ENCODE results near the gene GNMT. TPM values are rescaled to one million over a fixed set of nuclear protein-coding genes. Genes with fewer than 3 reads are reported as not detected.
A peak's percentile ranks its signal among the peaks of the same experiment; 100 is the strongest.

GNMT gene
- not detected for total RNA-seq
- long read RNA-seq, donor 1 = 0 reads
- long read RNA-seq, donor 2 = 0 reads

GRCh38 chr6:42960243-42961019 lies at the start of gene GNMT:
Gene GNMT, plus strand, starts transcription at chr6:42960754. Its CDS starts 14 bp downstream, at chr6:42960768.
- no peak for DNase-seq (ENCODE audit: low spot score)
- intact Hi-C loops (cut with DNase I) = no loop called here

GRCh38 chr6:42911171-42912021 lies 49.2 kb upstream of the GNMT start:
- no peak for DNase-seq (ENCODE audit: low spot score)
- intact Hi-C loops (cut with DNase I) = no loop called here

- intact Hi-C loops (cut with DNase I) = no loop called here
These were observed 46.0 kb upstream of the GNMT start for GRCh38 chr6:42914546-42914945.

GRCh38 chr6:42915732-42916131 lies 44.8 kb upstream of the GNMT start, which contains the start of gene PTCRA:
Gene PTCRA, plus strand, starts transcription at chr6:42916053. Its CDS starts 17 bp downstream, at chr6:42916070.
- peak; percentile 53 for DNase-seq (ENCODE audit: low spot score)
- intact Hi-C loops (cut with DNase I) = no loop called here

More at GRCh38 chr6:42914546-42914945, 46.0 kb upstream of the GNMT start:
- DNase-seq (ENCODE audit: low spot score) = peak; percentile 49

- DNase-seq (ENCODE audit: low spot score) = no peak
- intact Hi-C loops (cut with DNase I) = no loop called here
These were observed 44.3 kb upstream of the GNMT start for GRCh38 chr6:42916288-42916687.

- intact Hi-C loops (cut with DNase I) = no loop called here
- DNase-seq (ENCODE audit: low spot score) = peak; percentile 9
These were observed 38.8 kb upstream of the GNMT start for GRCh38 chr6:42921801-42922200.

GRCh38 chr6:42923666-42924065 lies 36.9 kb upstream of the GNMT start:
- no peak for DNase-seq (ENCODE audit: low spot score)
- intact Hi-C loops (cut with DNase I) = no loop called here

- intact Hi-C loops (cut with DNase I) = no loop called here
- DNase-seq (ENCODE audit: low spot score) = no peak
These were observed 35.2 kb upstream of the GNMT start for GRCh38 chr6:42925248-42925857.

- DNase-seq (ENCODE audit: low spot score) = peak; percentile 98
- intact Hi-C loops (cut with DNase I) = no loop called here
These were observed 31.4 kb upstream of the GNMT start, which contains the start of gene CNPY3 for GRCh38 chr6:42928986-42929820. Gene CNPY3, plus strand, starts transcription at chr6:42929480. Its CDS starts 91 bp downstream, at chr6:42929571.

- no peak for DNase-seq (ENCODE audit: low spot score)
- intact Hi-C loops (cut with DNase I) = loop anchor here in 1 of 2 donors (5.0 kb wide), 1 partner anchor 47 kb away; the partner anchor contains the start of gene PEX6
These were observed 30.7 kb upstream of the GNMT start for GRCh38 chr6:42929821-42930360.

GRCh38 chr6:42932412-42932811 lies 28.1 kb upstream of the GNMT start:
- DNase-seq (ENCODE audit: low spot score) = no peak
- intact Hi-C loops (cut with DNase I) = loop anchor here in 1 of 2 donors (5.0 kb wide), 1 partner anchor 45 kb away; the partner anchor contains the start of gene PEX6

GRCh38 chr6:42933205-42933604 lies 27.3 kb upstream of the GNMT start:
- DNase-seq (ENCODE audit: low spot score) = no peak
- intact Hi-C loops (cut with DNase I) = loop anchor here in 1 of 2 donors (5.0 kb wide), 1 partner anchor 44 kb away; the partner anchor contains the start of gene PEX6

GRCh38 chr6:42935322-42935721 lies 25.2 kb upstream of the GNMT start:
- intact Hi-C loops (cut with DNase I) = loop anchor here in 1 of 2 donors (5.0 kb wide), 1 partner anchor 42 kb away; the partner anchor contains the start of gene PEX6
- DNase-seq (ENCODE audit: low spot score) = no peak

- intact Hi-C loops (cut with DNase I) = loop anchor here in 1 of 2 donors (5.0 kb wide), 1 partner anchor 41 kb away; the partner anchor contains the start of gene PEX6
- no peak for DNase-seq (ENCODE audit: low spot score)
These were observed 24.2 kb upstream of the GNMT start for GRCh38 chr6:42936398-42936797.

GRCh38 chr6:42937548-42938427 lies 22.8 kb upstream of the GNMT start:
- intact Hi-C loops (cut with DNase I) = loop anchor here in 1 of 2 donors (5.0 kb wide), 1 partner anchor 40 kb away; the partner anchor contains the start of gene PEX6
- DNase-seq (ENCODE audit: low spot score) = no peak

GRCh38 chr6:42938428-42938796 lies 22.1 kb upstream of the GNMT start:
- no peak for DNase-seq (ENCODE audit: low spot score)
- intact Hi-C loops (cut with DNase I) = loop anchor here in 1 of 2 donors (5.0 kb wide), 1 partner anchor 39 kb away; the partner anchor contains the start of gene PEX6
